Colonic mucosa (tissue), 4 donors: Measurements from ENCODE around the gene PIEZO1. TPM values are rescaled to one million over a fixed set of nuclear protein-coding genes. Genes with fewer than 3 reads are reported as not detected.
A peak's percentile ranks its signal among the peaks of the same experiment; 100 is the strongest.
"Not testable (repeated sequence)": the region's sequence is repeated elsewhere in the genome, so short reads cannot be mapped to it uniquely, and the experiment has no call there.

Source experiments
- DNase-seq: peaks from one replicate; pipeline ENCODE4 v3.0.0-alpha.2; 2020
- H3K27ac ChIP-seq: fragments of 200-600 bp; one replicate; pipeline ENCODE4 v1.8.0; 2021
- H3K27me3 ChIP-seq: fragments of 200-600 bp; one replicate; pipeline ENCODE4 v1.8.0; 2021
- H3K36me3 ChIP-seq: fragments of 200-600 bp; one replicate; pipeline ENCODE4 v1.8.0; 2021
- H3K4me1 ChIP-seq: fragments of 200-600 bp; one replicate; pipeline ENCODE4 v1.8.0; 2021; ENCODE audit warnings: mild to moderate bottlenecking
- H3K4me3 ChIP-seq: fragments of 200-600 bp; one replicate; pipeline ENCODE4 v1.8.0; 2021
- H3K9ac ChIP-seq, 2 donors: one replicate each; pipeline ENCODE4 v1.7.0; 2013; ENCODE audit warnings: control low read depth in 2 of 2, low read depth in 2 of 2, low read length in 2 of 2
- H3K9me3 ChIP-seq: fragments of 200-600 bp; one replicate; pipeline ENCODE4 v1.8.0; 2021
- intact Hi-C: fragments of 100-400 bp; cut with DNase I; formaldehyde crosslinking; loops from one replicate; pipeline ENCODE4 v1.14.1; 2022
- total RNA-seq, 2 donors: library from RNA; stranded (reverse); fragmentation: NEBNext Ultra II Directional in 1 of 2; extraction: Animal tissue kit (Norgen Biotek cat#: 25700) in 1 of 2; gene quantifications; one replicate each; pipeline ENCODE4 v1.2.1, GENCODE V29; 2021
- TF ChIP-seq, protein P1 (sequence below): fragments of 200-600 bp; IDR thresholded peaks from one replicate; pipeline ENCODE4 v1.8.0; 2022; ENCODE audit warnings: antibody characterized with exemption, mild to moderate bottlenecking
- donor health status: healthy.
- donor health status: DM: no; HTN: no; CAD: no.
- donor health status: DM: no; HTN: no; CAD: no.

The PIEZO1 gene
- total RNA-seq, 2 donors from 2014 or later, result 104 to 118 TPM

DNA sequence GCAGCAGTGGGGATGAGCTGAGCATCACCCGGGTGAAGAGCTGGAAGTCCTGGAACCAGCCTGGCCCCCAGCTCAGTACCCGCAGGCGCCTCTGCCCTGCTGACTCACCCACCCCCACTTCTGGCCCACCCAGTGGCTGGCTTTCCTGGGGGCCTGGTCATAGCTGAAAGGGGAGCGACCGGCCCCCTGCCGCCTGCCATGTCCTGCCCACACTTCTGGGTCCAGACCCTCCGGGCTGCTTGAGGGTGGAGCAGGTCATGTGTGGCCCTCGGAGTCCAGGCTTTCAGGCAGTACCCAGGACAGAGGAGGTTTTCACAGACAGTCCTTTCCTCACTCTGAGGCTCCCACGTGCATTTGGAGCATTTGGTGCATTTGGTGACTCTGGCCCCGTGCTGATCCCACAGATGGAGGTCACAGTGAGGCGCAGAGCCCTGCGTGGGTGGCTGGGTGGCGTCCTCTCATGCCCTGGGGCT, 7.1 kb upstream of the PIEZO1 start:
- TF ChIP-seq, protein P1, sequence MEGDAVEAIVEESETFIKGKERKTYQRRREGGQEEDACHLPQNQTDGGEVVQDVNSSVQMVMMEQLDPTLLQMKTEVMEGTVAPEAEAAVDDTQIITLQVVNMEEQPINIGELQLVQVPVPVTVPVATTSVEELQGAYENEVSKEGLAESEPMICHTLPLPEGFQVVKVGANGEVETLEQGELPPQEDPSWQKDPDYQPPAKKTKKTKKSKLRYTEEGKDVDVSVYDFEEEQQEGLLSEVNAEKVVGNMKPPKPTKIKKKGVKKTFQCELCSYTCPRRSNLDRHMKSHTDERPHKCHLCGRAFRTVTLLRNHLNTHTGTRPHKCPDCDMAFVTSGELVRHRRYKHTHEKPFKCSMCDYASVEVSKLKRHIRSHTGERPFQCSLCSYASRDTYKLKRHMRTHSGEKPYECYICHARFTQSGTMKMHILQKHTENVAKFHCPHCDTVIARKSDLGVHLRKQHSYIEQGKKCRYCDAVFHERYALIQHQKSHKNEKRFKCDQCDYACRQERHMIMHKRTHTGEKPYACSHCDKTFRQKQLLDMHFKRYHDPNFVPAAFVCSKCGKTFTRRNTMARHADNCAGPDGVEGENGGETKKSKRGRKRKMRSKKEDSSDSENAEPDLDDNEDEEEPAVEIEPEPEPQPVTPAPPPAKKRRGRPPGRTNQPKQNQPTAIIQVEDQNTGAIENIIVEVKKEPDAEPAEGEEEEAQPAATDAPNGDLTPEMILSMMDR, result no peak
- no peak for DNase-seq

DNA sequence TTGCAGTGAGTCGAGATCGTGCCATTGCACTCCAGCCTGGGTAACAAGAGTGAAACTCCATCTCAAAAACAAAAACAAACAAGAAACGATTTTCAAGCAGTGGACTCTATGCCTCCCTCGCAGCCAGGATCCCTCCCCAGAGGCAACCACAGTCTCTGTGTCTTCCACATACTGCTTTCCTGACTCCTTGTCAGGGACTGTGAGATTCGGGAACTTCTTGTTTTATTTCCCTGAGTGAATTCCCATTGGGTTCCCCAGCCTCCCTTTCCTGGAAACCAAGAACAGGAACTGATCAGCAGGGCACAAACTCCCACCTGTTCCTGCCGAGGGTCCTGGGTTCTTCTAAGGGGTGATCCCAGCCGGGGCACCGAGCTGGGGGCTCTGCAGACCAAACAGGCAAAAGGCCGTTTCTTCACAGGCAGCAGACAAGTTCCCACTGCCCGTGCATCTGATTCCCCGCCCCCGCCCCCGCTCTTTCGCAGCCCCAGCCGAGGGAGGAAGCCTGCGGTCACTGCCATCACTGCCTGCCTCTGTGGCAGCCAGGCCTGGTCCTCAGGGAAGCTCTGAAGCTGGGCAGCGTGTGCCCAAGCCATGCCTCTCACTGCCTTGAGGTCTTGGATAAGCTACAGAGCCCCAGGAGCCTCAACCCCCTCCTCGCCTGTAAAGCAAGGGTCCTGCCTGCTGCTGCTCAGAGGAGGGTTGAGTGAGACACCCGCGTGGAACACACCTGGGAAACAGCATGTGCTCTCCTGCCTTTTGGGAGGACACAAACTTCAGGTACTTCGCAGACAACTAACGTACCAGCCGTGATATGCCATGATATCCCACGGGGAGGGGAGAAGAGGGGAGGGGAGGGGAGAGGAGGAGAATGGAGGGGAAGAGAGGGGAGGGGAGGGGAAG, 5.5 kb upstream of the PIEZO1 start:
- TF ChIP-seq, protein P1, result no peak
- H3K9me3 ChIP-seq, result no peaks in the 10 kb centered on the region
- H3K27me3 ChIP-seq, result no peaks in the 10 kb centered on the region
- H3K9ac ChIP-seq, result no peak overlapping the region
- intact Hi-C loops, result no loop called here
- no peaks in the 10 kb centered on the region for H3K4me1 ChIP-seq
- H3K36me3 ChIP-seq, result no peaks in the 10 kb centered on the region
- no peak for DNase-seq
- H3K4me3 ChIP-seq, result no peak overlapping the region
- no peak overlapping the region for H3K27ac ChIP-seq

More for the DNA sequence above, 7.1 kb upstream of the PIEZO1 start:
- H3K27ac ChIP-seq, result no peak overlapping the region
- no peak overlapping the region for H3K9ac ChIP-seq
- intact Hi-C loops, result no loop called here
- no peaks in the 10 kb centered on the region for H3K4me1 ChIP-seq
- no peak overlapping the region for H3K4me3 ChIP-seq
- H3K36me3 ChIP-seq, result no peaks in the 10 kb centered on the region
- no peaks in the 10 kb centered on the region for H3K27me3 ChIP-seq
- no peaks in the 10 kb centered on the region for H3K9me3 ChIP-seq

DNA sequence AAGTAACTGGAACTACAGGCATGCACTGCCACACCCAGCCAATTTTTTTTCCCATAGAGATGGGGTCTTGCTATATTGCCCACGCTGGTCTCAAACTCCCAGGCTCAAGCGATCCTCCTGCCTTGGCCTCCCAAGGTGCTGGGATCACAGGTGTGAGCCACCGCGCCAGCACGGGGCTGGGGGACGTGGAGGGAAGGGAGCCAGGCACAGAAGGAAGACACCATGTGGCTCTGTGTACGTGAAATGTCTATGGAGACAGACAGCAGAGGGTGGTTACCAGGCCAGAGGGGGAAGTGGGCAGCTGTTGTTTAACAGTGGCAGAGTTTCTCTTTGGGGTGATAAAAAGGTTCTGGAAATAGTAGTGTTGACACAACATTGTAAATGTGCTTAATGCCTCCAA, 4.6 kb upstream of the PIEZO1 start:
- DNase-seq, result no peak
- Histone ChIP-seq H3K4me1 (no peaks in the 10 kb centered on the region), H3K4me3 (no peak overlapping the region), H3K27ac (no peak overlapping the region), H3K36me3 (no peaks in the 10 kb centered on the region), H3K9me3 (no peaks in the 10 kb centered on the region), H3K27me3 (no peaks in the 10 kb centered on the region), H3K9ac (no peak overlapping the region)
- TF ChIP-seq, protein P1, result no peak
- intact Hi-C loops, result no loop called here

DNA sequence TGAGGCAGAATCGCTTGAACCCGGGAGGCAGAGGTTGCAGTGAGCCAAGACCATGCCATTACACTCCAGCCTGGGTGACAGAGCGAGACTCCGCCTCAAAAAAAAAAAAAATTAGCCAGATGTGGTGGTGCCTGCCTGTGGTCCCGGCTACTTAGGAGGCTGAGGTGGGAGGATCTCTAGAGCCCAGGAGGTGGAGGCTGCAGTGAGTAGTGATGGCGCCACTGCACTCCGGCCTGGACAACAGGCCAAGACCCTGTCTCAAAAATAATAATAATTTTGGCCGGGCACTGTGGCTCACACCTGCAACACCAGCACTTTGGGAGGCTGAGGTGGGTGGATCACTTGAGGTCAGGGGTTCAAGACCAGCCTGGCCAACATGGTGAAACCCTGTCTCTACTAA, 3.7 kb upstream of the PIEZO1 start:
- H3K9me3 ChIP-seq, H3K4me3 ChIP-seq, H3K27ac ChIP-seq, intact Hi-C loops, H3K27me3 ChIP-seq, H3K9ac ChIP-seq, DNase-seq, H3K4me1 ChIP-seq, H3K36me3 ChIP-seq: not testable (repeated sequence)

DNA sequence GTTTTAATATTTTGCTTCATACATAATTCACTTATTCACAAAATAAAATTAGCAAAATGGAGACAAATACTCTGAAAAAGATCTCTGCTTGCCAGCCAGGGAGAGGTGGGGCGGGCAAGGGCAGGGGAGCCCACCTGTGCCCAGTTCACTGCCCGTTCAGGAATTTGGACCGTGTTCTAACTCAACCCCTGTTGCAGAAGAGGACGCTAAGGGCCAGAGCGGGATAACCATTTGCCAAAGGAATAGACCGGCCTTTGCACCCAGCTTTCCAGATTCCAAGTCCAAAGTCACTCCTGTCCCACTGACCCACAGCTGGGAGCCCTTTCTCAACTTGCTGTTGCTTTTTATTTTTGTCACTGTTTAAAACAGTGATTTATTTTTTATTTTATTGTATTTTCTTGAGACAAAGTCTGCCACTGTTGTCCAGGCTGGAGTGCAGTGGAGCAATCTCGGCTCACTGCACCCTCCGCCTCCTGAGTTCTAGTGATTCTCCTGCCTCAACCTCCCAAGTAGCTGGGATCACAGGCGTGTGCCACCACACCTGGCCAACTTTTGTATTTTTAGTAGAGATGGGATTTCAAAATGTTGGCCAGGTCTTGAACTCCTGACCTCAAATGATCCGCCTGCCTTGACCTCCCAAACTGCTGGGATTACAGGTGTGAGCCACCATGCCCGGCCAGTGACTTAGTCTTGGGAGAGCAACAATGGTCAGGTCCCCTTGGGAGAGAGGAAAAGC, 2.7 kb upstream of the PIEZO1 start:
- Histone ChIP-seq H3K36me3 (no peaks in the 10 kb centered on the region), H3K27me3 (no peaks in the 10 kb centered on the region), H3K9ac (no peak overlapping the region), H3K27ac (no peak overlapping the region), H3K4me1 (peaks cover 3% of the 10 kb centered on the region), H3K4me3 (no peak overlapping the region), H3K9me3 (no peaks in the 10 kb centered on the region)
- intact Hi-C loops, result no loop called here
- TF ChIP-seq, protein P1, result no peak
- no peak for DNase-seq

DNA sequence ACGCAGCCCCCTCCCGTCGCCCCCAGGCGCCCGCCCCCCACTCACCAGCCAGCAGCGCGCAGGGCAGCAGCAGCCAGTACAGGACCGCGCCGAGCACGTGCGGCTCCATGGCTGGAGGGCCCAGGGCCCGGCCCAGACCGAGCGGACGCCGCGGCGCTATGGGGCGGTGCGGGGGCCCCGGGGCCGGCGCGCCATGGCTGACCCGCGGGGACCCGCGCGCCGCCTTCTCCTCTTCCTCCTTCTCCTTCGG, 239 bp downstream of the PIEZO1 start:
- Histone ChIP-seq H3K9me3 (no peaks in the 10 kb centered on the region), H3K9ac (peak overlapping the region in 1 of 2 donors; percentile 87), H3K36me3 (no peaks in the 10 kb centered on the region), H3K4me1 (peaks cover 7% of the 10 kb centered on the region), H3K27ac (peak overlapping the region; percentile 73), H3K4me3 (peak overlapping the region; percentile 71), H3K27me3 (no peaks in the 10 kb centered on the region)
- TF ChIP-seq, protein P1, result no peak
- intact Hi-C loops, result loop anchor here (2.0 kb wide), 1 partner anchor 46 kb away; no protein-coding TSS in a partner anchor
- DNase-seq, result no peak
